H1 (cell line): ENCODE data around the gene GALNT9. TPM values are rescaled to one million over a fixed set of nuclear protein-coding genes. Genes with fewer than 3 reads are reported as not detected.
A peak's percentile ranks its signal among the peaks of the same experiment; 100 is the strongest.

Source experiments
- CTCF ChIA-PET: fragments of 300-600 bp; sonication (Branson Sonifier 250); formaldehyde crosslinking; loops from one replicate; lab custom pipeline; 2021; ENCODE audit not compliant: partially characterized antibody; lab: Charles Lee
- POLR2A ChIA-PET: fragments of 300-600 bp; sonication (Branson Sonifier 250); formaldehyde crosslinking; loops from one replicate; lab custom pipeline; 2021; ENCODE audit warnings: inconsistent platforms; ENCODE audit not compliant: partially characterized antibody; lab: Charles Lee
- DNase-seq, 2 experiments: peaks; one replicate each; pipeline versions ENCODE4 v3.0.0 to v3.0.0-alpha.2; 2010 to 2022; ENCODE audit warnings: low spot score in 2 of 2, low read depth in 1 of 2, mixed read lengths in 1 of 2
- FAIRE-seq: peaks from 2 replicates; lab custom pipeline; 2011; peaks lifted over from hg19 to GRCh38; lab: Jason Lieb, UNC
- H2AFZ ChIP-seq: 2 replicates; pipeline ENCODE4 v1.8.1; 2012; ENCODE audit warnings: low read length, inconsistent platforms
- H2AK5ac ChIP-seq: 2 replicates; pipeline ENCODE4 v1.6.1; 2013; ENCODE audit warnings: low read depth, low read length
- H2BK120ac ChIP-seq: replicated peaks from 2 replicates; pipeline ENCODE3; 2013; ENCODE audit warnings: low read depth, low read length, inconsistent platforms
- H2BK12ac ChIP-seq: 2 replicates; pipeline ENCODE4 v1.6.1; 2013; ENCODE audit warnings: low read depth, low read length
- H2BK15ac ChIP-seq: 2 replicates; pipeline ENCODE4 v1.6.1; 2013; ENCODE audit warnings: low read length
- H2BK20ac ChIP-seq: 2 replicates; pipeline ENCODE4 v1.6.1; 2013; ENCODE audit warnings: low read length
- H2BK5ac ChIP-seq: 2 replicates; pipeline ENCODE4 v1.6.1; 2013; ENCODE audit warnings: low read depth, low read length
- H3K14ac ChIP-seq: 2 replicates; pipeline ENCODE4 v1.6.1; 2013; ENCODE audit warnings: inconsistent platforms; ENCODE audit not compliant: insufficient read length
- H3K18ac ChIP-seq: 2 replicates; pipeline ENCODE4 v1.6.1; 2013; ENCODE audit warnings: low read length; ENCODE audit errors: extremely low read depth
- H3K23ac ChIP-seq: 2 replicates; pipeline ENCODE4 v1.6.1; 2013; ENCODE audit warnings: inconsistent platforms; ENCODE audit not compliant: insufficient read length
- H3K23me2 ChIP-seq: 2 replicates; pipeline ENCODE4 v1.6.1; 2013; ENCODE audit warnings: low read depth, low read length
- H3K27ac ChIP-seq: 2 replicates; pipeline ENCODE4 v1.6.1; 2011; ENCODE audit warnings: low read depth, low read length, inconsistent platforms
- H3K27me3 ChIP-seq, 4 experiments: replicated peaks in 1 of 4; 1 replicate in 1 of 4; 2 replicates in 3 of 4; pipeline versions ENCODE4 v1.6.1 to v1.8.1; 2011 to 2013; ENCODE audit warnings: low read length in 3 of 4, mild to moderate bottlenecking in 3 of 4, inconsistent platforms in 2 of 4, mixed read lengths in 2 of 4, moderate library complexity in 1 of 4; ENCODE audit not compliant: control insufficient read depth in 3 of 4, insufficient read depth in 3 of 4; ENCODE audit errors: extremely low read depth in 1 of 4
- H3K36me3 ChIP-seq, 4 experiments: 2 replicates each; pipeline versions ENCODE4 v1.6.1 to v1.8.1; 2011 to 2013; ENCODE audit warnings: mild to moderate bottlenecking in 4 of 4, low read length in 3 of 4, moderate library complexity in 2 of 4, control low read depth in 1 of 4, inconsistent platforms in 1 of 4; ENCODE audit not compliant: insufficient read depth in 4 of 4, control insufficient read depth in 2 of 4
- H3K4ac ChIP-seq: replicated peaks from 2 replicates; pipeline ENCODE3; 2013; ENCODE audit warnings: low read length, low read depth, mixed read lengths, inconsistent platforms; ENCODE audit not compliant: insufficient read length
- H3K4me1 ChIP-seq, 4 experiments: replicated peaks in 1 of 4; 1 replicate in 1 of 4; 2 replicates in 3 of 4; pipeline versions ENCODE4 v1.6.1 to v1.8.1; 2011 to 2013; ENCODE audit warnings: low read length in 3 of 4, inconsistent platforms in 2 of 4, mixed read lengths in 1 of 4; ENCODE audit not compliant: insufficient read depth in 4 of 4, control insufficient read depth in 3 of 4
- H3K4me2 ChIP-seq, 2 experiments: 2 replicates each; pipeline versions ENCODE4 v1.6.1 to v1.8.1; 2011 to 2013; ENCODE audit warnings: low read depth in 2 of 2, low read length in 2 of 2, control low read depth in 1 of 2, inconsistent platforms in 1 of 2, mild to moderate bottlenecking in 1 of 2; ENCODE audit not compliant: insufficient read depth in 1 of 2
- H3K4me3 ChIP-seq, 4 experiments: fragments of 200-600, 300-600 bp in 1 of 4; sonication (generic), shearing (Covaris generic), sonication (Bioruptor Twin) in 1 of 4; 2 replicates each; pipeline versions ENCODE4 v1.5.1 to v1.8.1; 2011 to 2016; ENCODE audit warnings: low read length in 4 of 4, low read depth in 3 of 4, control low read depth in 2 of 4, inconsistent platforms in 2 of 4, mild to moderate bottlenecking in 2 of 4, mixed read lengths in 1 of 4, moderate library complexity in 1 of 4; ENCODE audit not compliant: insufficient read depth in 2 of 4; ENCODE audit errors: extremely low read depth in 1 of 4
- H3K56ac ChIP-seq: replicated peaks from 2 replicates; pipeline ENCODE3; 2013; ENCODE audit warnings: low read depth, mild to moderate bottlenecking, mixed read lengths, low read length, inconsistent platforms; ENCODE audit not compliant: insufficient read length
- H3K79me1 ChIP-seq: 2 replicates; pipeline ENCODE4 v1.6.1; 2013; ENCODE audit warnings: low read depth, low read length, control low read depth
- H3K79me2 ChIP-seq, 2 experiments: 2 replicates each; pipeline versions ENCODE4 v1.6.1 to v1.8.1; 2012 to 2013; ENCODE audit warnings: low read length in 2 of 2, mild to moderate bottlenecking in 2 of 2, inconsistent platforms in 1 of 2; ENCODE audit not compliant: insufficient read depth in 2 of 2, control insufficient read depth in 1 of 2
- H3K9ac ChIP-seq, 4 experiments: replicated peaks in 1 of 4; 1 replicate in 1 of 4; 2 replicates in 3 of 4; pipeline versions ENCODE4 v1.6.1 to v1.8.1; 2011 to 2013; ENCODE audit warnings: low read depth in 3 of 4, low read length in 3 of 4, control low read depth in 2 of 4, mild to moderate bottlenecking in 2 of 4, moderate library complexity in 2 of 4, inconsistent platforms in 1 of 4; ENCODE audit errors: extremely low read depth in 1 of 4
- H3K9me3 ChIP-seq, 2 experiments: 2 replicates each; pipeline versions ENCODE4 v1.6.1 to v1.8.1; 2012 to 2013; ENCODE audit warnings: mild to moderate bottlenecking in 2 of 2, moderate library complexity in 2 of 2, control low read depth in 1 of 2, inconsistent platforms in 1 of 2, low read depth in 1 of 2, low read length in 1 of 2, mixed read lengths in 1 of 2; ENCODE audit not compliant: insufficient read depth in 2 of 2
- H4K20me1 ChIP-seq, 2 experiments: replicated peaks in 1 of 2; 2 replicates each; pipeline versions ENCODE3 to v1.8.1; 2011 to 2013; ENCODE audit warnings: inconsistent platforms in 2 of 2, low read length in 2 of 2, mild to moderate bottlenecking in 1 of 2; ENCODE audit not compliant: insufficient read depth in 2 of 2, control insufficient read depth in 1 of 2
- H4K5ac ChIP-seq: 2 replicates; pipeline ENCODE4 v1.6.1; 2013; ENCODE audit warnings: low read length, low read depth, mixed read lengths, inconsistent platforms; ENCODE audit not compliant: insufficient read length
- H4K8ac ChIP-seq: 2 replicates; pipeline ENCODE4 v1.8.0; 2013; ENCODE audit warnings: mild to moderate bottlenecking, moderate library complexity, low read length, inconsistent platforms; ENCODE audit not compliant: insufficient read depth; ENCODE audit errors: extremely low read depth
- H4K91ac ChIP-seq: replicated peaks from 2 replicates; pipeline ENCODE3; 2013; ENCODE audit warnings: low read length, mixed read lengths, inconsistent platforms; ENCODE audit not compliant: insufficient read length
- GTF2F1 ChIP-seq: IDR thresholded peaks from 2 replicates; pipeline ENCODE4 v1.6.1; 2012; ENCODE audit warnings: low read depth, low read length, improper control_type of control experiment, borderline replicate concordance
- KDM1A ChIP-seq: fragments of 200-600, 300-600 bp; sonication (generic); IDR thresholded peaks from 2 replicates; pipeline ENCODE4 v1.7.1; 2016; ENCODE audit warnings: mild to moderate bottlenecking, low read length, borderline replicate concordance
- PHF8 ChIP-seq: fragments of 200-600 bp; sonication (generic); conservative IDR thresholded peaks from 2 replicates; pipeline ENCODE4 v1.7.1; 2012; ENCODE audit warnings: low read depth, mild to moderate bottlenecking, inconsistent platforms, low read length, moderate library complexity
- POLR2A ChIP-seq, 2 experiments: IDR thresholded peaks; 1 replicate in 1 of 2; 2 replicates in 1 of 2; pipeline ENCODE4 v1.6.1; 2011; ENCODE audit warnings: low read depth in 2 of 2, low read length in 2 of 2, mild to moderate bottlenecking in 2 of 2; ENCODE audit errors: control extremely low read depth in 1 of 2
- RBBP5 ChIP-seq: IDR thresholded peaks from 2 replicates; pipeline ENCODE4 v1.7.1; 2012; ENCODE audit warnings: low read depth, mild to moderate bottlenecking, inconsistent platforms, low read length, moderate library complexity, borderline replicate concordance
- RFX5 ChIP-seq: IDR thresholded peaks from 2 replicates; pipeline ENCODE4 v1.6.1; 2011; ENCODE audit warnings: low read depth, low read length, improper control_type of control experiment, borderline replicate concordance
- RXRA ChIP-seq: IDR thresholded peaks from 2 replicates; pipeline ENCODE4 v1.6.1; 2011; ENCODE audit warnings: low read depth, mild to moderate bottlenecking, low read length, moderate library complexity; ENCODE audit not compliant: insufficient read depth
- SIRT6 ChIP-seq: IDR thresholded peaks from one replicate; pipeline ENCODE4 v1.7.1; 2012; ENCODE audit warnings: low read length, inconsistent platforms
- SP2 ChIP-seq: IDR thresholded peaks from 2 replicates; pipeline ENCODE4 v1.6.1; 2012; ENCODE audit warnings: mild to moderate bottlenecking, low read length, inconsistent platforms
- WGBS, 2 experiments: shearing (Covaris generic) in 1 of 2; methylation state at CpG; one replicate each; pipeline versions ENCODE4 v1.1.6 to v1.1.7; 2013 to 2015; ENCODE audit warnings: low lambda C conversion rate in 2 of 2, mixed read lengths in 2 of 2, inconsistent platforms in 1 of 2, low coverage in 1 of 2, missing lambda C conversion rate in 1 of 2; ENCODE audit not compliant: insufficient replicate concordance in 2 of 2, insufficient coverage in 1 of 2, insufficient read length in 1 of 2; ENCODE audit errors: extremely low coverage in 1 of 2, missing lambda C conversion rate in 1 of 2; 5-methylcytosine and 5-hydroxymethylcytosine counted together
- polyA plus RNA-seq, 7 experiments: library from polyadenylated mRNA; depleted of rRNA in 3 of 7; stranded (reverse) in 5 of 7; unstranded in 2 of 7; fragments of >200 nt in 5 of 7; fragments of 200-250 nt in 2 of 7; gene quantifications; 1 replicate in 5 of 7; 2 replicates in 1 of 7; 4 replicates in 1 of 7; pipeline versions ENCODE4 v1.2.1 to v1.2.3, GENCODE V29; 2011 to 2013; ENCODE audit warnings: missing spikeins in 2 of 7, mixed read lengths in 2 of 7
- total RNA-seq: library from RNA; stranded (reverse); fragmentation: NEBNext Ultra II Directional; extraction: Animal tissue kit (Norgen Biotek cat#: 25700); gene quantifications from 2 replicates; pipeline ENCODE4 v1.2.1, GENCODE V29; 2021
- TF ChIP-seq, protein P1 (sequence below): IDR thresholded peaks from 2 replicates; pipeline ENCODE4 v1.6.1; 2012; ENCODE audit warnings: low read length, inconsistent platforms

The GALNT9 gene
- total and polyA plus RNA-seq, 2 of the 8 experiments (the other 6 are each of a cell fraction or from before 2014, with no cell fraction given): 2.0 to 3.6 TPM

GRCh38 chr12:132310181-132311040 lies 19.0 kb downstream of the GALNT9 start:
- POLR2A ChIA-PET: no interaction called here
- Histone ChIP-seq H2AK5ac (no peak overlapping the region), H4K8ac (peak overlapping the region; percentile 68; the same call in 1 of the 2 replicates), H3K79me1 (no peaks in the 10 kb centered on the region), H3K27me3 (peaks cover 0 to 9% (median 4%) of the 10 kb centered on the region in 4 experiments; a peak in 3 of 7 replicates), H3K23me2 (peaks cover 13% of the 10 kb centered on the region; the same call in 1 of the 2 replicates), H2BK120ac (no peak overlapping the region), H3K23ac (no peak overlapping the region), H3K36me3 (no peaks in the 10 kb centered on the region), H2BK5ac (no peak overlapping the region), H4K20me1 (peaks cover 0 to 2% of the 10 kb centered on the region in 2 experiments), H3K27ac (no peak overlapping the region), H2AFZ (no peak overlapping the region), H3K18ac (no peak overlapping the region), H3K79me2 (no peaks in the 10 kb centered on the region), H4K5ac (no peak overlapping the region), H3K14ac (no peak overlapping the region), H3K56ac (no peak overlapping the region), H2BK15ac (no peak overlapping the region), H2BK12ac (no peak overlapping the region), H3K9me3 (peaks cover 0 to 12% of the 10 kb centered on the region in 2 experiments; a peak in 2 of 4 replicates), H2BK20ac (no peak overlapping the region), H3K9ac (no peak overlapping the region), H3K4me3 (no peak overlapping the region), H3K4me2 (no peak overlapping the region), H3K4ac (no peak overlapping the region), H4K91ac (no peak overlapping the region), H3K4me1 (no peaks in the 10 kb centered on the region)
- WGBS, 2 experiments: 91% methylated on average over 29 of the region's 33 CpGs; no CpG with 5 or more reads in 1 of the 2 experiments
- CTCF ChIA-PET: interaction anchor here (1.2 kb wide), 1 partner anchor 26 kb away, joined by 6 read pairs; no protein-coding TSS in a partner anchor
- FAIRE-seq: no peak
- no peak for DNase-seq
- TF ChIP-seq RXRA (no peak), SIRT6 (no peak), KDM1A (no peak), PHF8 (no peak), RBBP5 (no peak), SP2 (no peak), RFX5 (no peak), POLR2A (IDR thresholded peaks at IDR 0.05; ENCODE audit: control extremely low read depth in 1 of 2, low read depth in 2 of 2, low read length in 2 of 2) (no peak), GTF2F1 (no peak)
- TF ChIP-seq, protein P1, sequence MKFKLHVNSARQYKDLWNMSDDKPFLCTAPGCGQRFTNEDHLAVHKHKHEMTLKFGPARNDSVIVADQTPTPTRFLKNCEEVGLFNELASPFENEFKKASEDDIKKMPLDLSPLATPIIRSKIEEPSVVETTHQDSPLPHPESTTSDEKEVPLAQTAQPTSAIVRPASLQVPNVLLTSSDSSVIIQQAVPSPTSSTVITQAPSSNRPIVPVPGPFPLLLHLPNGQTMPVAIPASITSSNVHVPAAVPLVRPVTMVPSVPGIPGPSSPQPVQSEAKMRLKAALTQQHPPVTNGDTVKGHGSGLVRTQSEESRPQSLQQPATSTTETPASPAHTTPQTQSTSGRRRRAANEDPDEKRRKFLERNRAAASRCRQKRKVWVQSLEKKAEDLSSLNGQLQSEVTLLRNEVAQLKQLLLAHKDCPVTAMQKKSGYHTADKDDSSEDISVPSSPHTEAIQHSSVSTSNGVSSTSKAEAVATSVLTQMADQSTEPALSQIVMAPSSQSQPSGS: no peak
